22Rv1 (cell line): Measurements from ENCODE around the gene SIPA1L2.

ENCODE experiments used
- H3K27ac ChIP-seq: fragments of 450-650 bp; 2 replicates; pipeline ENCODE4 v1.5.1; 2017
- CTCF ChIP-seq: fragments of 450-650 bp; IDR thresholded peaks from 2 replicates; pipeline ENCODE4 v1.5.1; 2017; ENCODE audit warnings: mild to moderate bottlenecking
- ZFX ChIP-seq: fragments of 450-650 bp; IDR thresholded peaks from 2 replicates; pipeline ENCODE4 v1.6.1; 2017; ENCODE audit warnings: antibody characterized with exemption, borderline replicate concordance

Gene SIPA1L2

DNA sequence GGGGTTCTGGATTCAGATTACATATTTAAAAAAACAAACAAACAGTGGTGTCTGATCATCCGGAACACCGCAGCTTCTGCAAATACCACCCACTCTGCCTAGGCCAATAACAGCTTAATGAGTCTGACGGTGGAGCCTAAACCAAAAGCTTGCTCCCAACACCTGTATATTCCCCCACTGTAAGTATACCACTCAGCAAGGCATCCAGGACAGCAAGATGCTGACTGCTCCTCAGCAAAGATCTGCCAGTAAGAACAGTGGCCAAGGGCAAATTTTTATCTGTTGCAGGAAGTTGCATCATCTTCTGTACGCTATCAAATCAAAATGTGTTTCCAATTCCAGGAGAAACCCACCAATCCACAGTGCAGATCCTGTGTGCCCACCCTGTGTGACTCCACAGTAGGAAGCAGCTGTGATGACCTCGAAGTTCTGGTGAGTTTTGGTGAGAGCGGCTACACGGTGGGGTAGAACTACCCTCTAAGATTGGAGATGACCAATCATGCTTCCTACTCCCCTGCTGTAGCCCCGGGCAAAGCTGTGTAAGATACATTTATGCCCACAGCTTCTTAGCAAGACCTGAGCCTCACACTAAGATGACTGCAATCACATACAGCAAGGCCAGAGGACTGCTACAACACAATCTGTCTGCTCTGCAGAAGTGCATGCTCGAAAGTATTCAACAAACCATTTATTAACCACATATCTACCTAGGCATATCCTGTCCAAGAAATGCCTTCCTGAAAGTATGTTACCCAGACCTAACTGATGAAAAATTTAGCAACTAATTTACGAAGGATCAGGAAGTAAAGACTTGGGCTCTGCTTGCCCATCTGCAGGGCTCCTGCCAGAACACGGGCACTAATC is 30.5 kb downstream of the SIPA1L2 start:
- TF ChIP-seq ZFX (no peak), CTCF (no peak)
- peak overlapping the region; percentile 34 for H3K27ac ChIP-seq

DNA sequence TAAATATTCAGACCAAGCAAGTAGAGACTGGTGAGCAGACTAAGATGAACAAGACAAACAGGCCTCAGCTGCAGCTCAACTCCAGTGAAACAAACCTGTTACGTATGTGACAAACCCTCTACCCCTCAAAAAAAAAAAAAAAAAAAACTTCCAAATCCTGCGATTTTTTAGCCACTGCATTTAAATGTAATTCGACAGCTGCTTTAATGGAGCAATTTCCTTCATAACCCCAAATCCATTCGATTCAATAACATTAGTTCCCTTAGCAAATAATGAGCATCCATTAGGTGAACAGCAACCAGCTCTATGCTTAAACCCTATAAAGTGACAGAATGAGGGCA is 31.1 kb downstream of the SIPA1L2 start:
- peak overlapping the region; percentile 34 for H3K27ac ChIP-seq
- no peak for TF ChIP-seq CTCF
- no peak for TF ChIP-seq ZFX

DNA sequence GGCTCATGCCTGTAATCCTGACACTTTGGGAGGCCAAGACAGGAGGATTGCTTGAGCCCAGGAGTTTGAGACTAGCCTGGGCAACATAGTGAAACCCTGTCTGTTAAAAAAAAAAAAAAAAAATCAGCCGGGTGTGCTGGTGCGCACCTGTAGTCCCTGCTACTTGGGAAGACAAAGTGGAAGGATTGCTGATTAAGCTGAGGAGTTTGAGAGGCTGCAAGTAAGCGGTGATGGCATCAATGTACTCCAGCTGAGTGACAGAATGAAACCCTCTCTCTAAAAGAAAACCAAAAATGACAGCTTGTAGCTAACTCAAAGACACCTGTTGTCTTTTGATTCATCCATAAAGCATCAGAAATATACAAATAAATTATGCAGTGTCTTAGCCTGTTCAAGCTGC is 31.8 kb downstream of the SIPA1L2 start:
- no peak overlapping the region for H3K27ac ChIP-seq
- TF ChIP-seq ZFX (no peak), CTCF (no peak)

- no peak for TF ChIP-seq CTCF
- TF ChIP-seq ZFX = no peak
- H3K27ac ChIP-seq = no peak overlapping the region
Observed at GRCh38 chr1:232597721-232598120, 32.2 kb downstream of the SIPA1L2 start.

- H3K27ac ChIP-seq = no peak overlapping the region
- TF ChIP-seq ZFX (no peak), CTCF (no peak)
Observed at GRCh38 chr1:232596666-232597303, 33.1 kb downstream of the SIPA1L2 start.

DNA sequence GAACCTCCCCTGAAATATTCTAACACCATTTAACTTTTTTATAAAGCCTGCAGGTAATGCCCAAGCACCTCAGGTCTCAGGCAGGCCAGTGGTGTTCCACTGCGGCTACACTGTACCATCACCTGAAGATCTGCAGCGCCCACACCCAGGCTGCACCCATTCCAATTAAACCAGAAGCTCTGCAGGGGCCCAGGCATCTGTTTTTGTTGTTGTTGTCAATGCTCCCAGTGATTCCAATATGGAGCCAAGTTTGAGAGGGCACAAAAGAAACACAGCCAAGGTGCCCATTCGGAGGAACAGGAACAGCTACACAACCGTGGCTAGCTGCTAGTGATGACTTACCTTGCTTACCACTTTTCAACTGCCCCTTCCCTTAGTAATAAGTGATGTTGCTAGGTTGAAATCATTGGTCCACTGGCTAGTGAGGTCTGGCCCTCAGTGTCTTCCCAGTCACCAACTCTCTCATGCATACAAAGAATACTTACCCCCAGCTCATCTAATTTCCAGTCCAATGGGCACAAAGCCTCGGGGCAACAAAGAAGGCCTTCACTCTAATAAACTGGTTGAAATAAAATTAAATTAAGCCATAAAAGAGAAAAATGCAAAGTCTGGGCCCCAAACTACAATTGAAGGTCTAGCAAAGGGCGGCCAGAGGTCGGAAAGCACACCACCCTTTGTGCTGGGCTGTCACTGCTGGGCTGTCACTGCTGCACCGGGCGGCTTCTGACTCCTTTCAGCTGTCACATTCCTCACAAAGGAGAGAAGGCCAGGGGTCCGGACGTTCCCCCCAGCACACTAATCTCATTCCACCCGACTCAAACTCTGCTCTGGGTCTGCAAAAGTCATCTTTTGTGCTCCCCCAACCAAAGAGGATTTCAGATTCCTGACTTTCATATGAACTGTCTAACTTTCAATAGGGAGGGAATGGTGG is 34.9 kb downstream of the SIPA1L2 start:
- H3K27ac ChIP-seq = no peak overlapping the region
- TF ChIP-seq ZFX (no peak), CTCF (no peak)
